GM23338 (cell line): ENCODE measurements around the gene GDPD5. TPM values are rescaled to one million over a fixed set of nuclear protein-coding genes. Genes with fewer than 3 reads are reported as not detected.
A peak's percentile ranks its signal among the peaks of the same experiment; 100 is the strongest.

Experiments
- ATAC-seq: fragments of 200-7000 bp; cut with Tn5 transposase; 3 replicates; pipeline ENCODE4 v1.9.1; 2020
- DNase-seq: peaks from one replicate; pipeline ENCODE4 v3.0.0-alpha.2; 2015; ENCODE audit warnings: low spot score
- H2AFZ ChIP-seq: fragments of 200-600 bp; sonication (generic); 2 replicates; pipeline ENCODE4 v1.8.0; 2016; ENCODE audit warnings: antibody characterized with exemption, mild to moderate bottlenecking, moderate library complexity
- H3F3A ChIP-seq: fragments of 200-600 bp; sonication (generic); replicated peaks from 2 replicates; pipeline ENCODE4 v1.8.0; 2017; ENCODE audit warnings: antibody characterized with exemption, mixed run types, low read depth
- H3K27ac ChIP-seq: fragments of 200-600 bp; sonication (generic); 2 replicates; pipeline ENCODE4 v1.6.1; 2016; ENCODE audit warnings: low read depth
- H3K27me3 ChIP-seq: fragments of 200-600 bp; sonication (generic); 2 replicates; pipeline ENCODE4 v1.8.0; 2016; ENCODE audit warnings: mild to moderate bottlenecking, mixed run types, moderate library complexity; ENCODE audit not compliant: insufficient read depth
- H3K36me3 ChIP-seq: fragments of 200-600 bp; sonication (generic); 2 replicates; pipeline ENCODE4 v1.8.0; 2016; ENCODE audit warnings: mild to moderate bottlenecking; ENCODE audit not compliant: insufficient read depth
- H3K4me1 ChIP-seq: fragments of 200-600 bp; sonication (generic); 2 replicates; pipeline ENCODE4 v1.8.0; 2016; ENCODE audit warnings: mild to moderate bottlenecking, moderate library complexity; ENCODE audit not compliant: insufficient read depth
- H3K4me2 ChIP-seq: fragments of 200-600 bp; sonication (generic); 2 replicates; pipeline ENCODE4 v1.7.1; 2017; ENCODE audit warnings: mixed run types
- H3K4me3 ChIP-seq: fragments of 200-600 bp; sonication (generic); 2 replicates; pipeline ENCODE4 v1.6.1; 2016; ENCODE audit warnings: mixed run types
- H3K79me2 ChIP-seq: fragments of 200-600 bp; sonication (generic); replicated peaks from 2 replicates; pipeline ENCODE4 v1.8.0; 2017; ENCODE audit warnings: mild to moderate bottlenecking; ENCODE audit not compliant: insufficient read depth
- H3K9me2 ChIP-seq: fragments of 200-600 bp; sonication (generic); 2 replicates; pipeline ENCODE4 v1.8.0; 2017; ENCODE audit not compliant: insufficient read depth
- H4K20me1 ChIP-seq: fragments of 200-600 bp; sonication (generic); replicated peaks from 2 replicates; pipeline ENCODE4 v1.8.0; 2017; ENCODE audit warnings: mild to moderate bottlenecking; ENCODE audit not compliant: insufficient read depth
- H3K27ac Mint-ChIP-seq: 2 replicates; pipeline ENCODE4 v1.8.0; 2020; ENCODE audit warnings: inconsistent platforms, mild to moderate bottlenecking, moderate library complexity, mixed read lengths
- H3K27me3 Mint-ChIP-seq: 3 replicates; pipeline ENCODE4 v1.8.0; 2022; ENCODE audit warnings: low read depth, mild to moderate bottlenecking, moderate library complexity, mixed read lengths, inconsistent platforms; ENCODE audit not compliant: insufficient read depth, poor library complexity
- H3K36me3 Mint-ChIP-seq: 3 replicates; pipeline ENCODE4 v1.8.0; 2021; ENCODE audit warnings: low read depth, mild to moderate bottlenecking, inconsistent platforms, moderate library complexity, mixed read lengths
- H3K4me1 Mint-ChIP-seq: 3 replicates; pipeline ENCODE4 v1.8.0; 2020; ENCODE audit warnings: mild to moderate bottlenecking, inconsistent platforms, mixed read lengths
- H3K4me3 Mint-ChIP-seq: 3 replicates; pipeline ENCODE4 v1.8.0; 2021; ENCODE audit warnings: moderate library complexity, mild to moderate bottlenecking, inconsistent platforms, mixed read lengths
- H3K9me3 Mint-ChIP-seq: 3 replicates; pipeline ENCODE4 v1.8.0; 2020; ENCODE audit warnings: moderate library complexity, mild to moderate bottlenecking, inconsistent platforms, mixed read lengths
- CTCF ChIP-seq, 2 experiments: fragments of 200-600 bp in 1 of 2; sonication (generic) in 1 of 2; conservative IDR thresholded peaks; 2 replicates each; pipeline versions ENCODE4 v1.5.1 to v1.6.1; 2016 to 2017; ENCODE audit warnings: antibody characterized with exemption in 2 of 2, low read depth in 2 of 2, mild to moderate bottlenecking in 2 of 2, moderate library complexity in 1 of 2
- ETS1 ChIP-seq: IDR thresholded peaks from 2 replicates; pipeline ENCODE4 v1.6.1; 2016; ENCODE audit warnings: antibody characterized with exemption
- EZH2 ChIP-seq: fragments of 200-600 bp; sonication (generic); IDR thresholded peaks from one replicate; pipeline ENCODE4 v1.8.0; 2017; ENCODE audit warnings: antibody characterized with exemption, mild to moderate bottlenecking, low read depth; ENCODE audit not compliant: unreplicated experiment
- EZH2phosphoT487 ChIP-seq: fragments of 200-600 bp; sonication (generic); IDR thresholded peaks from one replicate; pipeline ENCODE4 v1.8.1; 2018; ENCODE audit warnings: antibody characterized with exemption; ENCODE audit not compliant: unreplicated experiment
- JUNB ChIP-seq: IDR thresholded peaks from one replicate; pipeline ENCODE4 v1.6.1; 2016; ENCODE audit warnings: antibody characterized with exemption; ENCODE audit not compliant: unreplicated experiment
- NANOG ChIP-seq: IDR thresholded peaks from 2 replicates; pipeline ENCODE4 v1.6.1; 2016; ENCODE audit warnings: antibody characterized with exemption, borderline replicate concordance
- POLR2AphosphoS5 ChIP-seq: IDR thresholded peaks from 2 replicates; pipeline ENCODE4 v1.6.1; 2016; ENCODE audit warnings: antibody characterized with exemption, low read depth
- REST ChIP-seq: IDR thresholded peaks from one replicate; pipeline ENCODE4 v1.6.1; 2018; ENCODE audit warnings: antibody characterized with exemption; ENCODE audit not compliant: unreplicated experiment
- STAT1 ChIP-seq: IDR thresholded peaks from one replicate; pipeline ENCODE4 v1.6.1; 2016; ENCODE audit warnings: antibody characterized with exemption; ENCODE audit not compliant: unreplicated experiment
- ZNF114 ChIP-seq: fragments of 250-450 bp; sonication (Bioruptor Pico); IDR thresholded peaks from 2 replicates; pipeline ENCODE4 v1.5.0; 2020; ENCODE audit warnings: mild to moderate bottlenecking, moderate library complexity
- ZNF331 ChIP-seq: fragments of 250-450 bp; sonication (Bioruptor Pico); IDR thresholded peaks from 2 replicates; pipeline ENCODE4 v1.5.0; 2020; ENCODE audit warnings: low read depth, mild to moderate bottlenecking, moderate library complexity
- polyA plus RNA-seq: library from polyadenylated mRNA; unstranded; fragments of >200 nt; fragmentation: Nextera tagmentation; extraction: Ambion mirVana; gene quantifications from 2 replicates; pipeline ENCODE4 v1.2.1, GENCODE V29; 2016
- total RNA-seq: library from RNA; depleted of rRNA; stranded (reverse); fragments of >200 nt; shearing (Covaris generic); gene quantifications from 2 replicates; pipeline ENCODE4 v1.2.3, GENCODE V29; 2014

Gene GDPD5
- total and polyA plus RNA-seq, 2 experiments from 2014 or later = 1.6 to 4.9 TPM

- TF ChIP-seq ETS1 = no peak
- TF ChIP-seq CTCF (conservative IDR thresholded peaks at IDR 0.05; ENCODE audit: low read depth in 2 of 2) = no peak
- no peak for TF ChIP-seq ZNF114 (CRISPR knock-in tag)
Observed at GRCh38 chr11:75560644-75561043, 34.9 kb upstream of the GDPD5 start (continued).

GRCh38 chr11:75558939-75559843 is 33.5 kb upstream of the GDPD5 start:
- H3K9me3 Mint-ChIP-seq = no peaks in the 10 kb centered on the region
- ATAC-seq (no peak), DNase-seq (peak; percentile 62)
- Histone ChIP-seq H2AFZ (peak overlapping the region; percentile 77), H4K20me1 (0 out of 2 replicates have a peak, but pooled peaks cover under 1% of the 10 kb centered on the region), H3K27ac (peak overlapping the region; percentile 88), H3K4me3 (0 out of 2 replicates have a peak overlapping the region, but pooled peaks have one; percentile 23), H3K79me2 (peaks cover 31% of the 10 kb centered on the region), H3K4me2 (peak overlapping the region; percentile 67), H3K27me3 (no peaks in the 10 kb centered on the region), H3K9me2 (no peaks in the 10 kb centered on the region), H3K4me1 (peaks cover 48% of the 10 kb centered on the region), H3F3A (peaks cover 18% of the 10 kb centered on the region), H3K36me3 (no peaks in the 10 kb centered on the region)
- H3K27me3 Mint-ChIP-seq = peaks cover 34% of the 10 kb centered on the region
- H3K4me3 Mint-ChIP-seq = peak overlapping the region; percentile 52
- peaks cover 21% of the 10 kb centered on the region; the same call in 2 of the 3 replicates for H3K36me3 Mint-ChIP-seq
- H3K27ac Mint-ChIP-seq = peak overlapping the region; percentile 93
- H3K4me1 Mint-ChIP-seq = peaks cover 69% of the 10 kb centered on the region
- TF ChIP-seq ZNF114 (CRISPR knock-in tag) (no peak), JUNB (no peak), ZNF331 (no peak), STAT1 (no peak), POLR2AphosphoS5 (no peak), NANOG (no peak), REST (no peak), EZH2 (no peak), ETS1 (no peak), EZH2phosphoT487 (no peak), CTCF (conservative IDR thresholded peaks at IDR 0.05; ENCODE audit: low read depth in 2 of 2) (no peak)
